H9 (cell line): ENCODE measurements around the gene ILF2. TPM values are rescaled to one million over a fixed set of nuclear protein-coding genes. Genes with fewer than 3 reads are reported as not detected.

ENCODE experiments used
- DNase-seq: peaks from one replicate; pipeline ENCODE4 v3.0.0-alpha.2; 2017
- H2AFZ ChIP-seq: one replicate; pipeline ENCODE4 v1.6.1; 2013; ENCODE audit warnings: mild to moderate bottlenecking, low read length, control low read depth, moderate library complexity
- H2AK5ac ChIP-seq: 2 replicates; pipeline ENCODE4 v1.6.1; 2013; ENCODE audit warnings: low read length, control low read depth, mixed read lengths; ENCODE audit not compliant: insufficient read length
- H2BK120ac ChIP-seq: one replicate; pipeline ENCODE4 v1.6.1; 2013; ENCODE audit warnings: low read depth, mild to moderate bottlenecking, low read length, control low read depth, inconsistent platforms; ENCODE audit not compliant: poor library complexity, severe bottlenecking
- H2BK12ac ChIP-seq: 2 replicates; pipeline ENCODE4 v1.6.1; 2013; ENCODE audit warnings: low read length, control low read depth, mixed read lengths, low read depth; ENCODE audit not compliant: insufficient read length
- H2BK15ac ChIP-seq: 2 replicates; pipeline ENCODE4 v1.6.1; 2013; ENCODE audit warnings: low read depth, low read length, control low read depth
- H2BK20ac ChIP-seq: one replicate; pipeline ENCODE4 v1.6.1; 2013; ENCODE audit warnings: low read depth, mild to moderate bottlenecking, low read length, control low read depth, inconsistent platforms; ENCODE audit not compliant: poor library complexity, severe bottlenecking
- H2BK5ac ChIP-seq: 2 replicates; pipeline ENCODE4 v1.6.1; 2013; ENCODE audit warnings: low read length, control low read depth, mixed read lengths; ENCODE audit not compliant: insufficient read length
- H3K14ac ChIP-seq: 2 replicates; pipeline ENCODE4 v1.6.1; 2013; ENCODE audit warnings: low read length, control low read depth; ENCODE audit not compliant: insufficient read depth
- H3K18ac ChIP-seq: 2 replicates; pipeline ENCODE4 v1.6.1; 2013; ENCODE audit warnings: low read depth, mild to moderate bottlenecking, mixed read lengths, low read length, control low read depth; ENCODE audit not compliant: insufficient read length
- H3K23ac ChIP-seq: 2 replicates; pipeline ENCODE4 v1.6.1; 2013; ENCODE audit warnings: low read length, control low read depth, mixed read lengths, low read depth; ENCODE audit not compliant: insufficient read length
- H3K23me2 ChIP-seq: 2 replicates; pipeline ENCODE4 v1.6.1; 2013; ENCODE audit warnings: low read depth, mild to moderate bottlenecking, mixed read lengths, low read length, control low read depth; ENCODE audit not compliant: insufficient read length, poor library complexity, severe bottlenecking
- H3K27ac ChIP-seq: 2 replicates; pipeline ENCODE4 v1.5.1; 2013; ENCODE audit warnings: low read length, control low read depth, mixed read lengths, low read depth; ENCODE audit not compliant: insufficient read length
- H3K27me3 ChIP-seq: 2 replicates; pipeline ENCODE4 v1.6.1; 2013; ENCODE audit warnings: low read length, control low read depth, inconsistent platforms; ENCODE audit not compliant: insufficient read depth
- H3K4ac ChIP-seq: 2 replicates; pipeline ENCODE4 v1.6.1; 2013; ENCODE audit warnings: low read depth, mild to moderate bottlenecking, control low read depth, inconsistent platforms, low read length, moderate library complexity
- H3K4me1 ChIP-seq: 2 replicates; pipeline ENCODE4 v1.6.1; 2013; ENCODE audit warnings: low read length, control low read depth, inconsistent platforms; ENCODE audit not compliant: insufficient read depth
- H3K4me2 ChIP-seq: 2 replicates; pipeline ENCODE4 v1.6.1; 2013; ENCODE audit warnings: low read length, control low read depth, mixed read lengths; ENCODE audit not compliant: insufficient read length, insufficient read depth
- H3K56ac ChIP-seq: 2 replicates; pipeline ENCODE4 v1.6.1; 2013; ENCODE audit warnings: low read depth, mild to moderate bottlenecking, mixed read lengths, low read length, control low read depth; ENCODE audit not compliant: insufficient read length
- H3K79me1 ChIP-seq: 2 replicates; pipeline ENCODE4 v1.6.1; 2013; ENCODE audit warnings: low read depth, mild to moderate bottlenecking, moderate library complexity, low read length, control low read depth, inconsistent platforms; ENCODE audit not compliant: insufficient read depth, poor library complexity, severe bottlenecking
- H3K79me2 ChIP-seq: 2 replicates; pipeline ENCODE4 v1.6.1; 2013; ENCODE audit warnings: low read length, control low read depth, inconsistent platforms; ENCODE audit not compliant: insufficient read depth
- H3K9ac ChIP-seq: 2 replicates; pipeline ENCODE4 v1.6.1; 2013; ENCODE audit warnings: low read length, control low read depth, mixed read lengths; ENCODE audit not compliant: insufficient read length; ENCODE audit errors: extremely low read depth
- H3K9me3 ChIP-seq: one replicate; pipeline ENCODE4 v1.6.1; 2013; ENCODE audit warnings: low read depth, low read length, inconsistent platforms; ENCODE audit not compliant: control insufficient read depth
- H3T11ph ChIP-seq: one replicate; pipeline ENCODE4 v1.6.1; 2013; ENCODE audit warnings: mild to moderate bottlenecking, low read length, control low read depth, inconsistent platforms
- H4K20me1 ChIP-seq: one replicate; pipeline ENCODE4 v1.6.1; 2013; ENCODE audit not compliant: control insufficient read depth, insufficient read length, insufficient read depth
- H4K5ac ChIP-seq: 2 replicates; pipeline ENCODE4 v1.6.1; 2013; ENCODE audit warnings: low read depth, mild to moderate bottlenecking, mixed read lengths, low read length, control low read depth; ENCODE audit not compliant: insufficient read length
- H4K8ac ChIP-seq: replicated peaks from 2 replicates; pipeline ENCODE4 v1.6.1; 2013; ENCODE audit warnings: low read length, control low read depth, mixed read lengths, low read depth; ENCODE audit not compliant: insufficient read length
- H4K91ac ChIP-seq: 2 replicates; pipeline ENCODE4 v1.6.1; 2013; ENCODE audit warnings: low read depth, mild to moderate bottlenecking, moderate library complexity, mixed read lengths, low read length, control low read depth; ENCODE audit not compliant: insufficient read length
- H3K27ac Mint-ChIP-seq, 3 experiments: 2 replicates in 2 of 3; 3 replicates in 1 of 3; pipeline ENCODE4 v1.8.0; 2020 to 2021; ENCODE audit warnings: mixed read lengths in 3 of 3, mild to moderate bottlenecking in 1 of 3, moderate library complexity in 1 of 3
- H3K27me3 Mint-ChIP-seq: 2 replicates; pipeline ENCODE4 v1.8.0; 2021; ENCODE audit warnings: low read depth, mild to moderate bottlenecking, moderate library complexity, mixed read lengths
- H3K36me3 Mint-ChIP-seq, 3 experiments: 2 replicates in 2 of 3; 3 replicates in 1 of 3; pipeline ENCODE4 v1.8.0; 2020 to 2021; ENCODE audit warnings: low read depth in 3 of 3, mixed read lengths in 3 of 3; ENCODE audit not compliant: insufficient read depth in 1 of 3
- H3K4me1 Mint-ChIP-seq, 2 experiments: 2 replicates each; pipeline ENCODE4 v1.8.0; 2020; ENCODE audit warnings: mixed read lengths in 2 of 2
- H3K4me3 Mint-ChIP-seq, 2 experiments: 2 replicates in 1 of 2; 3 replicates in 1 of 2; pipeline ENCODE4 v1.8.0; 2020 to 2021; ENCODE audit warnings: mild to moderate bottlenecking in 2 of 2, mixed read lengths in 2 of 2, moderate library complexity in 1 of 2
- H3K9me3 Mint-ChIP-seq, 2 experiments: 2 replicates in 1 of 2; 3 replicates in 1 of 2; pipeline ENCODE4 v1.8.0; 2020; ENCODE audit warnings: mild to moderate bottlenecking in 2 of 2, mixed read lengths in 2 of 2, moderate library complexity in 1 of 2
- WGBS: extraction: QIAGEN DNeasy Blood & Tissue Kit; methylation state at CpG from one replicate; pipeline ENCODE4 v1.1.7; 2013; ENCODE audit warnings: missing lambda C conversion rate, low lambda C conversion rate, mixed read lengths; ENCODE audit not compliant: insufficient read length; ENCODE audit errors: extremely low coverage; 5-methylcytosine and 5-hydroxymethylcytosine counted together
- total RNA-seq: library from RNA; stranded (reverse); gene quantifications from 2 replicates; pipeline ENCODE4 v1.2.1, GENCODE V29; 2021
- TF ChIP-seq, protein P1 (sequence below): fragments of 200-600 bp; sonication (generic); conservative IDR thresholded peaks from 3 replicates; pipeline ENCODE4 v1.8.0; 2021; ENCODE audit warnings: antibody characterized with exemption, mild to moderate bottlenecking

Gene ILF2
- total RNA-seq, 1 experiment from 2014 or later = 357 TPM

DNA sequence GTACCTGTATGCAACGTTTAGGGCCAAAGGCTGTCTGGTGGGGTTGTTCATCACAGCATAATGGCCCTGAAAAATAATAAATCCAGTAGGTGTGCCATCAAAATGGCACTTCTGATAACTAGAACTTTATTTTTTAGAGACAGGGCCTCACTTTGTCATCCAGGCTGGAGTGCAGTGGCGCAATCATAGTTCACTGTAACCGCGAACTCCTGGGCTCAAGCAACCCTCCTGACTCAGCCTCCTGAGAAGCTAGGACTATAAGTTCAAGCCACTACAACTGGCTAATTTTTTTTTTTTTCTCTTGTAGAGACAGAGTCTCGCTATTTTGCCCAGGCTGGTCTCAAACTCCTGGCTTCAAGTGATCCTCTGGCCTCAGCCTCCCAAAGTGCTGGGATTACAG, 7.6 kb downstream of the ILF2 start:
- no peaks in the 10 kb centered on the region; the same call in 1 of the 2 replicates for H3K79me2 ChIP-seq
- H3K23me2 ChIP-seq = peaks cover 5% of the 10 kb centered on the region
- H4K20me1 ChIP-seq = no peaks in the 10 kb centered on the region
- Mint-ChIP-seq H3K4me3 (no peak overlapping the region), H3K9me3 (no peaks in the 10 kb centered on the region), H3K4me1 (peaks cover 9% of the 10 kb centered on the region in 2 experiments), H3K27ac (no peak overlapping the region), H3K27me3 (no peaks in the 10 kb centered on the region), H3K36me3 (peaks cover 26 to 80% (median 55%) of the 10 kb centered on the region in 3 experiments)
- no peak overlapping the region for H3K4me2 ChIP-seq
- H3K27ac ChIP-seq = no peak overlapping the region
- TF ChIP-seq, protein P1, sequence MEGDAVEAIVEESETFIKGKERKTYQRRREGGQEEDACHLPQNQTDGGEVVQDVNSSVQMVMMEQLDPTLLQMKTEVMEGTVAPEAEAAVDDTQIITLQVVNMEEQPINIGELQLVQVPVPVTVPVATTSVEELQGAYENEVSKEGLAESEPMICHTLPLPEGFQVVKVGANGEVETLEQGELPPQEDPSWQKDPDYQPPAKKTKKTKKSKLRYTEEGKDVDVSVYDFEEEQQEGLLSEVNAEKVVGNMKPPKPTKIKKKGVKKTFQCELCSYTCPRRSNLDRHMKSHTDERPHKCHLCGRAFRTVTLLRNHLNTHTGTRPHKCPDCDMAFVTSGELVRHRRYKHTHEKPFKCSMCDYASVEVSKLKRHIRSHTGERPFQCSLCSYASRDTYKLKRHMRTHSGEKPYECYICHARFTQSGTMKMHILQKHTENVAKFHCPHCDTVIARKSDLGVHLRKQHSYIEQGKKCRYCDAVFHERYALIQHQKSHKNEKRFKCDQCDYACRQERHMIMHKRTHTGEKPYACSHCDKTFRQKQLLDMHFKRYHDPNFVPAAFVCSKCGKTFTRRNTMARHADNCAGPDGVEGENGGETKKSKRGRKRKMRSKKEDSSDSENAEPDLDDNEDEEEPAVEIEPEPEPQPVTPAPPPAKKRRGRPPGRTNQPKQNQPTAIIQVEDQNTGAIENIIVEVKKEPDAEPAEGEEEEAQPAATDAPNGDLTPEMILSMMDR = no peak
- no peak overlapping the region for H2AK5ac ChIP-seq
- no peak overlapping the region for H3K9ac ChIP-seq
- peaks cover 6% of the 10 kb centered on the region for H3K79me1 ChIP-seq
- no peak overlapping the region for H4K91ac ChIP-seq
- no peak overlapping the region for H2BK120ac ChIP-seq
- H2BK5ac ChIP-seq = no peak overlapping the region
- no peak overlapping the region for H3K14ac ChIP-seq
- no peak overlapping the region for H3K56ac ChIP-seq
- no peak overlapping the region for H2BK20ac ChIP-seq
- no peak for DNase-seq
- H4K5ac ChIP-seq = no peak overlapping the region
- H3K4ac ChIP-seq = no peak overlapping the region
- H3K27me3 ChIP-seq = no peaks in the 10 kb centered on the region
- no peak overlapping the region for H2BK15ac ChIP-seq
- no peak overlapping the region for H2BK12ac ChIP-seq
- H3T11ph ChIP-seq = no peak overlapping the region
- no peak overlapping the region for H3K23ac ChIP-seq
- H2AFZ ChIP-seq = no peak overlapping the region
- H3K9me3 ChIP-seq = no peaks in the 10 kb centered on the region
- H4K8ac ChIP-seq = no peak overlapping the region
- 0 out of 2 replicates have a peak, but pooled peaks cover 2% of the 10 kb centered on the region for H3K4me1 ChIP-seq
- WGBS = no CpG with 5 or more reads among the region's 5 CpGs
- H3K18ac ChIP-seq = no peak overlapping the region
